Heart left ventricle (tissue), 16 donors: ENCODE results near the gene NOS2. TPM values are rescaled to one million over a fixed set of nuclear protein-coding genes. Genes with fewer than 3 reads are reported as not detected.
"Not testable (repeated sequence)": the region's sequence is repeated elsewhere in the genome, so short reads cannot be mapped to it uniquely, and the experiment has no call there.

Source experiments
- ATAC-seq, 4 donors: fragments of 200-7000 bp; cut with Tn5 transposase; one replicate each; pipeline ENCODE4 v1.9.1; 2020 to 2022; ENCODE audit warnings: moderate library complexity in 4 of 4, mild to moderate bottlenecking in 3 of 4, moderate number of reproducible peaks in 1 of 4
- DNase-seq, 5 donors: peaks; one replicate each; pipeline ENCODE4 v3.0.0-alpha.2; 2020
- H3K27ac ChIP-seq, 12 donors: fragments of 200-600 bp; sonication (generic) in 4 of 12; one replicate each; pipeline versions ENCODE4 v1.5.0 to v1.8.0; 2016 to 2022; ENCODE audit warnings: mild to moderate bottlenecking in 2 of 12
- H3K27me3 ChIP-seq, 9 donors: fragments of 200-600 bp; sonication (generic) in 2 of 9; one replicate each; pipeline versions ENCODE4 v1.5.1 to v1.8.0; 2016 to 2022; ENCODE audit warnings: mild to moderate bottlenecking in 3 of 9
- H3K36me3 ChIP-seq, 9 donors: fragments of 200-600 bp; sonication (generic) in 2 of 9; one replicate each; pipeline versions ENCODE4 v1.5.0 to v1.8.0; 2018 to 2022; ENCODE audit warnings: mild to moderate bottlenecking in 2 of 9
- H3K4me1 ChIP-seq, 12 donors: fragments of 200-600 bp; sonication (generic) in 4 of 12; one replicate each; pipeline versions ENCODE4 v1.5.0 to v1.8.0; 2016 to 2022; ENCODE audit warnings: mild to moderate bottlenecking in 3 of 12
- H3K4me3 ChIP-seq, 12 donors: fragments of 200-600 bp; sonication (generic) in 4 of 12; one replicate each; pipeline versions ENCODE4 v1.5.0 to v1.8.0; 2017 to 2022; ENCODE audit warnings: mild to moderate bottlenecking in 9 of 12, moderate library complexity in 4 of 12
- H3K9me3 ChIP-seq, 12 donors: fragments of 200-600 bp; sonication (generic) in 4 of 12; one replicate each; pipeline versions ENCODE4 v1.5.0 to v1.8.0; 2016 to 2022; ENCODE audit warnings: mild to moderate bottlenecking in 1 of 12
- CTCF ChIP-seq, 12 donors: fragments of 200-600 bp; sonication (generic) in 4 of 12; IDR thresholded peaks; one replicate each; pipeline versions ENCODE4 v1.5.0 to v1.8.0; 2018 to 2022; ENCODE audit warnings: antibody characterized with exemption in 12 of 12, mild to moderate bottlenecking in 5 of 12
- POLR2A ChIP-seq, 2 donors: fragments of 450-650 bp; IDR thresholded peaks; one replicate each; pipeline ENCODE4 v1.6.1; 2017; ENCODE audit warnings: antibody characterized with exemption in 2 of 2, mild to moderate bottlenecking in 2 of 2, moderate library complexity in 2 of 2
- WGBS, 4 donors: extraction: QIAGEN DNeasy Blood & Tissue Kit in 2 of 4; methylation state at CpG; one replicate each; pipeline versions ENCODE4 v1.1.5 to v1.1.7; 2013 to 2018; 5-methylcytosine and 5-hydroxymethylcytosine counted together
- intact Hi-C, 10 donors: fragments of 100-400 bp; cut with DNase I; formaldehyde crosslinking; loops; one replicate each; pipeline versions ENCODE4 v1.11.1 to v1.14.2; 2022
- polyA plus RNA-seq, 2 donors: library from polyadenylated mRNA; stranded (reverse); fragments of 200-250 nt; gene quantifications; one replicate each; pipeline ENCODE4 v1.2.3, GENCODE V29; 2013
- total RNA-seq, 9 donors: library from RNA; depleted of rRNA in 2 of 9; stranded (reverse); fragments of >200 nt in 2 of 9; fragmentation: NEBNext Ultra II Directional in 3 of 9; extraction: Animal tissue kit (Norgen Biotek cat#: 25700) in 3 of 9; gene quantifications; one replicate each; pipeline versions ENCODE4 v1.1.0 to v1.2.4, GENCODE V29; 2016 to 2023
- donor health status: ischemic (EF 13 %, LVEDD 7.1; RV severe dilation, severe dysfunction).
- donor health status: healthy with polysubstance abuse.
- donor health status: DM: no; HTN: yes; CAD: no.
- donor health status: DM: no; HTN: no; CAD: no.
- donor health status: ischemic (EF 25% LVEDD 6.9; RV normal size, moderate dysfunction).
- donor health status: ischemic (EF 25% LVEDD 5.7; RV mildly dilated, moderate dysfunction).
- donor health status: healthy.
- donor health status: DM: yes; HTN: yes; CAD: no.
- donor health status: ischemic (EF 35%, LVEDD 5.7; RV mildly dilated, moderate dysfunction).
- donor health status: nonischemic (EF 11% LVEDD 7.7; RV severe dilation, severe dysfunction).
- donor health status: DM: yes; HTN: yes; CAD: no.
- donor health status: PGD.
- donor health status: ischemic (EF 29% LVEDD 5.4; RV normal size, mild dysfunction).
- donor health status: nonischemic (EF 23%, LVEDD 6.1; RV moderate dilation, normal function).

NOS2 gene
- total and polyA plus RNA-seq, 11 donors = 0.07 to 2.2 (median 0.16) TPM; not detected in 1

GRCh38 chr17:27741971-27742575 is 58.3 kb downstream of the NOS2 start:
- Histone ChIP-seq H3K27me3 (no peaks in the 10 kb centered on the region), H3K4me3 (no peak overlapping the region), H3K27ac (no peak overlapping the region), H3K4me1 (peaks cover 0 to 14% (median 0%) of the 10 kb centered on the region in 12 donors), H3K36me3 (no peaks in the 10 kb centered on the region), H3K9me3 (no peaks in the 10 kb centered on the region)
- WGBS, 4 donors = 85 to 90% (median 88%) methylated on average over 4 of the region's 4 CpGs
- intact Hi-C loops = no loop called here
- TF ChIP-seq CTCF (IDR thresholded peaks at IDR 0.05) (no peak), POLR2A (IDR thresholded peaks at IDR 0.05) (no peak)
- ATAC-seq (no peak), DNase-seq (no peak)

GRCh38 chr17:27741361-27741861 is 58.9 kb downstream of the NOS2 start:
- no peaks in the 10 kb centered on the region for H3K9me3 ChIP-seq
- no peak overlapping the region for H3K27ac ChIP-seq
- H3K36me3 ChIP-seq = no peaks in the 10 kb centered on the region
- WGBS, 4 donors = 47 to 72% (median 62%) methylated on average over 9 of the region's 9 CpGs
- TF ChIP-seq POLR2A (IDR thresholded peaks at IDR 0.05) = no peak
- TF ChIP-seq CTCF (IDR thresholded peaks at IDR 0.05) = no peak
- no peak overlapping the region for H3K4me3 ChIP-seq
- H3K27me3 ChIP-seq = no peaks in the 10 kb centered on the region
- DNase-seq (no peak), ATAC-seq (peak in 1 of 4 donors; percentile 59)
- intact Hi-C loops = no loop called here
- peaks cover 0 to 8% (median 0%) of the 10 kb centered on the region in 12 donors for H3K4me1 ChIP-seq

GRCh38 chr17:27740541-27740940 is 59.8 kb downstream of the NOS2 start:
- H3K4me1 ChIP-seq, DNase-seq, H3K36me3 ChIP-seq, intact Hi-C loops, H3K27me3 ChIP-seq, ATAC-seq, H3K27ac ChIP-seq, H3K4me3 ChIP-seq, H3K9me3 ChIP-seq: not testable (repeated sequence)
- 69 to 98% (median 90%) methylated on average over 5 of the region's 5 CpGs for WGBS, 4 donors

GRCh38 chr17:27733773-27734172 is 66.6 kb downstream of the NOS2 start:
- 47 to 58% (median 54%) methylated on average over 3 of the region's 3 CpGs for WGBS, 4 donors
- Histone ChIP-seq H3K36me3 (no peaks in the 10 kb centered on the region), H3K27ac (no peak overlapping the region), H3K9me3 (no peaks in the 10 kb centered on the region), H3K4me3 (no peak overlapping the region), H3K27me3 (peaks cover 0 to 14% (median 0%) of the 10 kb centered on the region in 9 donors), H3K4me1 (no peaks in the 10 kb centered on the region)
- DNase-seq (no peak), ATAC-seq (no peak)
- intact Hi-C loops = no loop called here
- TF ChIP-seq CTCF (IDR thresholded peaks at IDR 0.05) (no peak), POLR2A (IDR thresholded peaks at IDR 0.05) (no peak)

GRCh38 chr17:27732746-27733145 is 67.6 kb downstream of the NOS2 start:
- H3K9me3 ChIP-seq, intact Hi-C loops, H3K27ac ChIP-seq, H3K4me1 ChIP-seq, ATAC-seq, DNase-seq, H3K36me3 ChIP-seq, H3K4me3 ChIP-seq: not testable (repeated sequence)
- peaks cover 0 to 14% (median 0%) of the 10 kb centered on the region in 9 donors for H3K27me3 ChIP-seq

- H3K27me3 ChIP-seq, H3K27ac ChIP-seq, DNase-seq, H3K4me1 ChIP-seq, intact Hi-C loops, H3K36me3 ChIP-seq, ATAC-seq, H3K9me3 ChIP-seq, H3K4me3 ChIP-seq: not testable (repeated sequence)
- WGBS, 4 donors = 82 to 92% (median 89%) methylated on average over 6 of the region's 6 CpGs
Observed at GRCh38 chr17:27725982-27726381, 74.3 kb downstream of the NOS2 start.
